Measurements from ENCODE around the gene DNAI1.

The DNAI1 gene

GRCh38 chr9:34551751-34552605 is 93.4 kb downstream of the DNAI1 start:
- H3K4me1 Mint-ChIP-seq, result no peaks in the 10 kb centered on the region
- H3K4me3 Mint-ChIP-seq, result no peak overlapping the region
- CTCF ChIA-PET, result no interaction called here
- H3K36me3 Mint-ChIP-seq, result no peaks in the 10 kb centered on the region
- no peaks in the 10 kb centered on the region for H3K9me3 Mint-ChIP-seq
- no peak overlapping the region for H3K27ac Mint-ChIP-seq
- DNase-seq, result no peak
- peaks cover 16% of the 10 kb centered on the region for H3K27me3 Mint-ChIP-seq

DNA sequence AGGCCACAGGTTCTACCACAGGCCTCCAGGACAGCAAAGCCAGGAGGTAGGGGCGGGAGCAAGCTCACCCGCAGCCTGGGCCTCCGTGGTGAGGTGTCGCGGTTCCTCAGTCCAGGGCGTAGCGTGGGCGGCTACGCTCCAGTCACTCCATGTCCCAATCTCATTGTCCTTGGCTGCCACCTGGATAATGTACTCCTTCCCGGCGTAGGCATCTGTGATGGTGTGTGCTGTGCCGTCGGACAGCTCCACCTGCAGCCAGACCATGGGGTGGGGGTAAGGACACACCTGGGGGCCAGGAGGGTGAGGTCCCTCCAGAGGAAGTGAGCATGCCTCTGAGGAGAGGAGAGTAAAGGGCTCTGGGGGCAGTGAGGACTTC is 94.0 kb downstream of the DNAI1 start:
- CTCF ChIA-PET, result no interaction called here
- H3K4me1 Mint-ChIP-seq, result no peaks in the 10 kb centered on the region
- no peaks in the 10 kb centered on the region for H3K36me3 Mint-ChIP-seq
- no peak overlapping the region for H3K4me3 Mint-ChIP-seq
- no peak overlapping the region for H3K27ac Mint-ChIP-seq
- DNase-seq, result no peak
- H3K27me3 Mint-ChIP-seq, result peaks cover 13% of the 10 kb centered on the region
- no peaks in the 10 kb centered on the region for H3K9me3 Mint-ChIP-seq

- peaks cover 13% of the 10 kb centered on the region for H3K27me3 Mint-ChIP-seq
- no peaks in the 10 kb centered on the region for H3K9me3 Mint-ChIP-seq
These were observed 94.4 kb downstream of the DNAI1 start for GRCh38 chr9:34552986-34553385.

DNA sequence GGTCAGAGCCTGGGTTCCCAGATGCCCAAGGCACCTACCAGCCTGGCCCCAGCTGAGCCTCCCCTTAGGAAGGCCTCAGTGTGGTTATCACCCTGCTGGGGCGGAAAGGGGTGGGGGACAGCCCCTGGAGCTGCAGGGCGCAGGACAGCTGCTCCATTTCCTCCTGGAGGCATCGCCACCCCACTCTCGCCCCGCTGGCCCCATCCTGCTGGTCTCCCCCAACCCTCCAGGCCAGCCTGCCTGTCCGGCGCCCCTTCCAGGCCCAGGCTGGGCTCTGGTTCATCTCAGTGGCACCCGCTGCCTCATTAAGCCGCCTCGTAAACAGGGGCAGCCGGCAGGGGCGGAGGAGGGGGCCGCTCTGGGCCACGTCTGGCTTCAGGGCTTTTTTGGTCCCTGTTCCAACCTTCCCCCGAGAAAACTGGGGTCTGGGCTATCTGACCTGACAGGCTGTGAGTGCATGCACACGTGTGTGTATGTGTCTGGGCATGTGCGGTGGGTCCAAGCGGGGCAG is 95.0 kb downstream of the DNAI1 start:
- CTCF ChIA-PET, result no interaction called here
- Mint-ChIP-seq H3K4me1 (no peaks in the 10 kb centered on the region), H3K27me3 (peaks cover 13% of the 10 kb centered on the region)

More at GRCh38 chr9:34552986-34553385, 94.4 kb downstream of the DNAI1 start:
- H3K4me1 Mint-ChIP-seq, result no peaks in the 10 kb centered on the region
- H3K36me3 Mint-ChIP-seq, result no peaks in the 10 kb centered on the region
- no peak for DNase-seq
- H3K27ac Mint-ChIP-seq, result no peak overlapping the region
- CTCF ChIA-PET, result no interaction called here
- no peak overlapping the region for H3K4me3 Mint-ChIP-seq

GRCh38 chr9:34554211-34555001 is 95.8 kb downstream of the DNAI1 start:
- H3K36me3 Mint-ChIP-seq, result no peaks in the 10 kb centered on the region
- DNase-seq, result no peak
- H3K4me3 Mint-ChIP-seq, result no peak overlapping the region
- no peaks in the 10 kb centered on the region for H3K9me3 Mint-ChIP-seq
- H3K27ac Mint-ChIP-seq, result no peak overlapping the region
- CTCF ChIA-PET, result no interaction called here
- peaks cover 22% of the 10 kb centered on the region for H3K27me3 Mint-ChIP-seq
- no peaks in the 10 kb centered on the region for H3K4me1 Mint-ChIP-seq

More for the DNA sequence above, 95.0 kb downstream of the DNAI1 start:
- DNase-seq, result no peak
- H3K36me3 Mint-ChIP-seq, result no peaks in the 10 kb centered on the region
- H3K4me3 Mint-ChIP-seq, result no peak overlapping the region
- no peaks in the 10 kb centered on the region for H3K9me3 Mint-ChIP-seq
- no peak overlapping the region for H3K27ac Mint-ChIP-seq

DNA sequence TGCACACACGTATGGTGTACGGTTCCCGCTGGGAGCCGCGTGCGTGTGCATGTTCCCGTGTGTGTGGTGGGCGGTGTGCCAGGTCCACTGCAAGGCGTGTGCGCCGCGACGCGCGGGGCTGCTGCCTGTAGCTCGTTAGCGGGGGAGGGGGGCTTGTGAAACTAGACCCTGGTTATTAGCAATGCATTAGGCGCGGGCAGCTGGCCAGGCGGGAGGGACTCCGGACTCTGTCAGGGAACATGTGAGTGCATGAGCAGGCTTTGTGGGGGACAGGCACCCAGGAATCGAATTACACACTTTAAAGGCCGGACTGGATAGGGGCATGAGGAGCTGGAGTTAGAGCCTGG is 96.4 kb downstream of the DNAI1 start:
- Mint-ChIP-seq H3K9me3 (no peaks in the 10 kb centered on the region), H3K4me3 (no peak overlapping the region), H3K4me1 (no peaks in the 10 kb centered on the region)

DNA sequence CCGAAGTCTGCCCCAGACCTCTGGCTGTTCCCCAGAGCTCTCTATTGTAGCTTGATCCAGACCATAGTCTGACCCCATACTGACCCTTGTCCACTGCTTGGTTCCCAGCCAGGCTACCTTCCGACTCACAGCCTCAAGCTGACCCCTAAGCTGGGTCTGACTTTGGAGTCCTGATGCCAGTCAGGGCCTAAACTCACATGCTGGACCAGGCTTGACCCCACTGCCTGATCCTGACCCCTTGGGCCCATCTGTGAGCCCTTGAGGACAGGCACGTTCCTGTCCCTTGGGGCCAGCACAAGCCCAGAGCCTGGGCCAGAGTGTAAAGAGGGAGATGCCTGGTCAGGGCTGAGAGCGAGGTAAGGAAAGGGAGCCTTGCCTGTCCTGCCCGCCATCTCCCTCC is 96.9 kb downstream of the DNAI1 start:
- Mint-ChIP-seq H3K9me3 (no peaks in the 10 kb centered on the region), H3K27ac (no peak overlapping the region), H3K27me3 (peaks cover 32% of the 10 kb centered on the region), H3K4me1 (no peaks in the 10 kb centered on the region), H3K36me3 (no peaks in the 10 kb centered on the region), H3K4me3 (no peak overlapping the region)
- CTCF ChIA-PET, result interaction anchor here (0.9 kb wide), 1 partner anchor 36 kb away, joined by 3 read pairs; no protein-coding TSS in a partner anchor
- DNase-seq, result no peak

More for the DNA sequence above, 96.4 kb downstream of the DNAI1 start:
- H3K27ac Mint-ChIP-seq, result no peak overlapping the region
- CTCF ChIA-PET, result no interaction called here
- no peaks in the 10 kb centered on the region for H3K36me3 Mint-ChIP-seq
- peaks cover 27% of the 10 kb centered on the region for H3K27me3 Mint-ChIP-seq
- DNase-seq, result no peak

- Mint-ChIP-seq H3K36me3 (no peaks in the 10 kb centered on the region), H3K4me1 (no peaks in the 10 kb centered on the region), H3K9me3 (no peaks in the 10 kb centered on the region), H3K27ac (no peak overlapping the region), H3K27me3 (peaks cover 36% of the 10 kb centered on the region), H3K4me3 (no peak overlapping the region)
- CTCF ChIA-PET, result interaction anchor here (0.9 kb wide), 1 partner anchor 35 kb away, joined by 3 read pairs; no protein-coding TSS in a partner anchor
- no peak for DNase-seq
These were observed 97.4 kb downstream of the DNAI1 start for GRCh38 chr9:34555936-34556525.

DNA sequence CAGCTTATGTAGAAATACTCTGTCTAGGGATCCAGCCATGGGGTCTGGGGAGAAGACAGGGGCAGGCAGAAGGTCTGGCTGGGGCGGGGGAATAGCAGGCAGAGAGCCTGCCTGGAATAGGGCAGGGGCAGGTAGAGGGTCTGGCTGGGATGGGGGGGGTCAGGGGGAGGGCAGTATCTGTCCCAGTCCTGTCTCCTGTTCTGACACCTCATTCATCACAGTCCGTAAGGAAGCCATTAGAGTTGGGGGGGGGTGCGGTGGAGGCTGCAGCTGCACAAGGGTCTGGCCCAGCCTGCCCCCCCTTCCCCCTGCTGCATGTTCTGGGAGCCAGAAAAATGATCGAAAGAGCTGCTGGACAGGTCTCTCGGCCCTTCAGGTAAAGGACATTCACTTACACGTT is 98.3 kb downstream of the DNAI1 start:
- H3K4me3 Mint-ChIP-seq, result no peak overlapping the region
- no peaks in the 10 kb centered on the region for H3K9me3 Mint-ChIP-seq
- peaks cover 41% of the 10 kb centered on the region for H3K27me3 Mint-ChIP-seq
- no peak overlapping the region for H3K27ac Mint-ChIP-seq
- CTCF ChIA-PET, result no interaction called here
- H3K4me1 Mint-ChIP-seq, result no peaks in the 10 kb centered on the region
- DNase-seq, result no peak
- no peaks in the 10 kb centered on the region for H3K36me3 Mint-ChIP-seq

GRCh38 chr9:34557426-34558321 is 99.1 kb downstream of the DNAI1 start:
- Mint-ChIP-seq H3K4me1 (no peaks in the 10 kb centered on the region), H3K27me3 (peaks cover 45% of the 10 kb centered on the region), H3K27ac (no peak overlapping the region), H3K36me3 (no peaks in the 10 kb centered on the region), H3K9me3 (no peaks in the 10 kb centered on the region), H3K4me3 (no peak overlapping the region)
- no peak for DNase-seq
- CTCF ChIA-PET, result interaction anchor here (1.3 kb wide), 1 partner anchor 10 kb away, joined by 3 read pairs; no protein-coding TSS in a partner anchor

GRCh38 chr9:34558364-34558763 is 99.8 kb downstream of the DNAI1 start:
- DNase-seq, result no peak
- CTCF ChIA-PET, result interaction anchor here (1.3 kb wide), 1 partner anchor 11 kb away, joined by 3 read pairs; no protein-coding TSS in a partner anchor

GRCh38 chr9:34558919-34559623 is 100.5 kb downstream of the DNAI1 start:
- Mint-ChIP-seq H3K4me1 (no peaks in the 10 kb centered on the region), H3K27me3 (peaks cover 58% of the 10 kb centered on the region), H3K27ac (no peak overlapping the region), H3K9me3 (no peaks in the 10 kb centered on the region), H3K36me3 (no peaks in the 10 kb centered on the region), H3K4me3 (no peak overlapping the region)
- DNase-seq, result no peak
- CTCF ChIA-PET, result interaction anchor here (1.3 kb wide), 1 partner anchor 12 kb away, joined by 3 read pairs; no protein-coding TSS in a partner anchor

More at GRCh38 chr9:34558364-34558763, 99.8 kb downstream of the DNAI1 start:
- H3K36me3 Mint-ChIP-seq, result no peaks in the 10 kb centered on the region
- no peak overlapping the region for H3K4me3 Mint-ChIP-seq
- H3K27ac Mint-ChIP-seq, result no peak overlapping the region
- peaks cover 51% of the 10 kb centered on the region for H3K27me3 Mint-ChIP-seq
- H3K4me1 Mint-ChIP-seq, result no peaks in the 10 kb centered on the region
- no peaks in the 10 kb centered on the region for H3K9me3 Mint-ChIP-seq
